ENCODE results near the gene ZCCHC2. TPM values are rescaled to one million over a fixed set of nuclear protein-coding genes. Genes with fewer than 3 reads are reported as not detected.

ZCCHC2 gene
- polyA plus RNA-seq, 1 donor (not counting 4 experiments of a cell fraction or from before 2014, with no cell fraction given) = 12.9 TPM

DNA sequence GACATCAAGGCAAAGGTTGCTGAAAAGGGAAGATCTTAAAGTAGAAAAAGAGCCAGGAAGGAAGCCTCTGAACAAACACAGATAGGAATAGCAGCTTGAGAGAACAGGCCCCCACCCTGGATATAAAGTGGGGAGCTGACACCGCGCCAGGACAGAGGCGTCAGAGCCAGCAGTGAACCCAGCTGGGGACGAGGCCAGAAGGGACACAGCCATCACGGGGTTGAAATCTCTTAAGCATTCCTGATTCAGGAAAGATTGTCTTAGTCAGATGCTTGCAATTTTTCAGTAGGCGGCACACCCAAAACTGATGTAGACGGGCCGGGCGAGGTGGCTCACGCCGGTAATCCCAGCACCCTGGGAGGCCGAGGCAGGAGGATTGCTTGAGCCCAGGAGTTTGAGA is 98.7 kb downstream of the ZCCHC2 start:
- FAIRE-seq (no peak), DNase-seq (ENCODE audit: low read depth, low spot score) (no peak)
- no peaks in the 10 kb centered on the region for H3K4me1 ChIP-seq (ENCODE audit: control insufficient read depth, extremely low read depth, insufficient read depth, low read length)
- no peak overlapping the region for H3K4me3 ChIP-seq (ENCODE audit: control insufficient read depth in 2 of 3, extremely low read depth in 1 of 3, insufficient read depth in 2 of 3, low read depth in 1 of 3, low read length in 3 of 3)
- H3K27me3 ChIP-seq (ENCODE audit: control insufficient read depth, extremely low read depth, insufficient read depth, low read length) = peaks cover 5% of the 10 kb centered on the region
- H3K27ac ChIP-seq (ENCODE audit: control insufficient read depth, insufficient read depth, low read length) = no peak overlapping the region
- no peaks in the 10 kb centered on the region for H4K20me1 ChIP-seq (ENCODE audit: control insufficient read depth, extremely low read depth, insufficient read depth, low read length)
- TF ChIP-seq EZH2 (IDR thresholded peaks at IDR 0.05; ENCODE audit: low read length) (no peak), CTCF (optimal IDR thresholded peaks at IDR 0.05 in 1 of 3, IDR thresholded peaks at IDR 0.05 in 1 of 3, conservative IDR thresholded peaks at IDR 0.05 in 1 of 3; ENCODE audit: extremely low read depth in 1 of 3, insufficient read depth in 2 of 3, low read length in 3 of 3) (no peak)
- no peaks in the 10 kb centered on the region for H3K9me1 ChIP-seq (ENCODE audit: control insufficient read depth, extremely low read depth, insufficient read depth, low read length)
- H3K9ac ChIP-seq (ENCODE audit: control insufficient read depth, extremely low read depth, insufficient read depth, low read length) = no peak overlapping the region
- dilution Hi-C loops (cut with MboI; ENCODE audit: extremely low pct_ligation_motif_present, low sequenced_read_pairs) = no loop called here
- no peak overlapping the region for H3K4me2 ChIP-seq (ENCODE audit: control insufficient read depth, extremely low read depth, insufficient read depth, low read depth, low read length)
- no peaks in the 10 kb centered on the region for H3K79me2 ChIP-seq (ENCODE audit: control insufficient read depth, insufficient read depth, low read length)
- H2AFZ ChIP-seq (ENCODE audit: control insufficient read depth, low read length) = no peak overlapping the region
- H3K9me3 ChIP-seq (ENCODE audit: control insufficient read depth, low read depth, low read length) = no peaks in the 10 kb centered on the region
- H3K36me3 ChIP-seq (ENCODE audit: control insufficient read depth in 2 of 2, extremely low read depth in 1 of 2, insufficient read depth in 2 of 2, low read length in 2 of 2) = no peaks in the 10 kb centered on the region

GRCh38 chr18:62625019-62625418 is 102.2 kb downstream of the ZCCHC2 start:
- H3K9ac ChIP-seq (ENCODE audit: control insufficient read depth, extremely low read depth, insufficient read depth, low read length) = no peak overlapping the region
- no peaks in the 10 kb centered on the region for H3K36me3 ChIP-seq (ENCODE audit: control insufficient read depth in 2 of 2, extremely low read depth in 1 of 2, insufficient read depth in 2 of 2, low read length in 2 of 2)
- no peak overlapping the region for H2AFZ ChIP-seq (ENCODE audit: control insufficient read depth, low read length)
- TF ChIP-seq CTCF (optimal IDR thresholded peaks at IDR 0.05 in 1 of 3, IDR thresholded peaks at IDR 0.05 in 1 of 3, conservative IDR thresholded peaks at IDR 0.05 in 1 of 3; ENCODE audit: extremely low read depth in 1 of 3, insufficient read depth in 2 of 3, low read length in 3 of 3) (no peak), EZH2 (IDR thresholded peaks at IDR 0.05; ENCODE audit: low read length) (no peak)
- H3K4me3 ChIP-seq (ENCODE audit: control insufficient read depth in 2 of 3, extremely low read depth in 1 of 3, insufficient read depth in 2 of 3, low read depth in 1 of 3, low read length in 3 of 3) = no peak overlapping the region
- no peaks in the 10 kb centered on the region for H3K27me3 ChIP-seq (ENCODE audit: control insufficient read depth, extremely low read depth, insufficient read depth, low read length)
- H3K9me3 ChIP-seq (ENCODE audit: control insufficient read depth, low read depth, low read length) = no peaks in the 10 kb centered on the region
- no peaks in the 10 kb centered on the region for H3K4me1 ChIP-seq (ENCODE audit: control insufficient read depth, extremely low read depth, insufficient read depth, low read length)
- FAIRE-seq (no peak), DNase-seq (ENCODE audit: low read depth, low spot score) (no peak)
- no peaks in the 10 kb centered on the region for H4K20me1 ChIP-seq (ENCODE audit: control insufficient read depth, extremely low read depth, insufficient read depth, low read length)
- no peaks in the 10 kb centered on the region for H3K9me1 ChIP-seq (ENCODE audit: control insufficient read depth, extremely low read depth, insufficient read depth, low read length)
- dilution Hi-C loops (cut with MboI; ENCODE audit: extremely low pct_ligation_motif_present, low sequenced_read_pairs) = no loop called here
- no peaks in the 10 kb centered on the region for H3K79me2 ChIP-seq (ENCODE audit: control insufficient read depth, insufficient read depth, low read length)
- H3K4me2 ChIP-seq (ENCODE audit: control insufficient read depth, extremely low read depth, insufficient read depth, low read depth, low read length) = no peak overlapping the region
- no peak overlapping the region for H3K27ac ChIP-seq (ENCODE audit: control insufficient read depth, insufficient read depth, low read length)

Other genes with a start within 250 kb of the ZCCHC2 start
- 0.40 to 0.52 TPM (median 0.51 TPM) in 3 replicates for gene TNFRSF11A, start 197.7 kb upstream of the ZCCHC2 start, polyA plus RNA-seq
- 5.8 to 10.0 TPM (median 8.4 TPM) in 3 replicates for gene PHLPP1, start 192.5 kb downstream of the ZCCHC2 start, polyA plus RNA-seq